AG04450 (cell line): ENCODE data around the gene PAQR4. TPM values are rescaled to one million over a fixed set of nuclear protein-coding genes. Genes with fewer than 3 reads are reported as not detected.
"Not testable (repeated sequence)": the region's sequence is repeated elsewhere in the genome, so short reads cannot be mapped to it uniquely, and the experiment has no call there.

Source experiments
- CTCF ChIA-PET: fragments of 300-600, 350-600 bp; formaldehyde crosslinking; extraction: SDS; loops from one replicate; lab custom pipeline; 2022; ENCODE audit warnings: antibody characterized with exemption, inconsistent platforms; lab: Charles Lee
- POLR2A ChIA-PET: fragments of 350-600 bp; formaldehyde crosslinking; extraction: SDS; loops from one replicate; lab custom pipeline; 2021; ENCODE audit warnings: antibody characterized with exemption, inconsistent platforms; lab: Yijun Ruan, JAX
- DNase-seq: peaks from one replicate; pipeline ENCODE4 v3.0.0-alpha.2; 2011; ENCODE audit warnings: low read depth, low spot score
- H3K27ac ChIP-seq: one replicate; pipeline ENCODE4 v1.5.1; 2012; ENCODE audit warnings: low read depth, low read length, control low read depth
- H3K27me3 ChIP-seq: one replicate; pipeline ENCODE4 v1.6.0; 2012; ENCODE audit warnings: low read length; ENCODE audit not compliant: control insufficient read depth, insufficient read depth
- H3K4me3 ChIP-seq: 2 replicates; pipeline ENCODE4 v1.5.1; 2011; ENCODE audit warnings: mild to moderate bottlenecking, low read depth, low read length, control low read depth
- H3K9me3 ChIP-seq: 2 replicates; pipeline ENCODE4 v1.5.1; 2012; ENCODE audit warnings: low read length; ENCODE audit not compliant: control insufficient read depth, insufficient read depth
- CTCF ChIP-seq: IDR thresholded peaks from 2 replicates; pipeline ENCODE4 v1.5.1; 2011; ENCODE audit warnings: low read depth, low read length, control low read depth, inconsistent platforms
- polyA plus RNA-seq: library from polyadenylated mRNA; depleted of rRNA; stranded (reverse); fragments of >200 nt; gene quantifications from 2 replicates; pipeline ENCODE4 v1.2.3, GENCODE V29; 2011

Gene PAQR4
- polyA plus RNA-seq, 1 experiment, result 1.2 TPM

GRCh38 chr16:2942045-2942444, 27.1 kb upstream of the PAQR4 start:
- no peak for TF ChIP-seq CTCF
- Histone ChIP-seq H3K27me3 (no peaks in the 10 kb centered on the region), H3K9me3 (no peaks in the 10 kb centered on the region; the same call in 1 of the 2 replicates), H3K27ac (no peak overlapping the region), H3K4me3 (no peak overlapping the region)
- ChIA-PET CTCF (interaction anchor here (0.6 to 5.3 kb wide), 4 partner anchors 14 to 28 kb away, joined by 3 to 29 read pairs (median 6); no protein-coding TSS in a partner anchor), POLR2A (no interaction called here)
- DNase-seq, result no peak

GRCh38 chr16:2943716-2944115, 25.4 kb upstream of the PAQR4 start:
- H3K27ac ChIP-seq, DNase-seq, H3K27me3 ChIP-seq, H3K9me3 ChIP-seq, H3K4me3 ChIP-seq, POLR2A ChIA-PET: not testable (repeated sequence)
- CTCF ChIA-PET, result interaction anchor here (0.7 to 5.3 kb wide), 2 partner anchors 16 to 63 kb away, joined by 5 to 29 read pairs; no protein-coding TSS in a partner anchor

GRCh38 chr16:2946649-2947048, 22.5 kb upstream of the PAQR4 start:
- no peak for TF ChIP-seq CTCF
- CTCF ChIA-PET, result interaction anchor here (0.9 to 5.3 kb wide), 2 partner anchors 19 to 20 kb away, joined by 3 to 29 read pairs; no protein-coding TSS in a partner anchor
- DNase-seq, result no peak
- POLR2A ChIA-PET, result no interaction called here
- H3K27me3 ChIP-seq, result no peaks in the 10 kb centered on the region
- no peak overlapping the region for H3K4me3 ChIP-seq
- H3K27ac ChIP-seq, result no peak overlapping the region
- no peaks in the 10 kb centered on the region; the same call in 1 of the 2 replicates for H3K9me3 ChIP-seq

- Histone ChIP-seq H3K4me3 (no peak overlapping the region), H3K9me3 (no peaks in the 10 kb centered on the region; the same call in 1 of the 2 replicates), H3K27ac (no peak overlapping the region), H3K27me3 (peaks cover 12% of the 10 kb centered on the region)
- POLR2A ChIA-PET, result no interaction called here
- CTCF ChIA-PET, result interaction anchor here (1.0 kb wide), 1 partner anchor 12 kb away, joined by 4 read pairs; no protein-coding TSS in a partner anchor
- DNase-seq, result no peak
- TF ChIP-seq CTCF, result no peak
These were observed 20.1 kb upstream of the PAQR4 start for GRCh38 chr16:2948807-2949704.

- Histone ChIP-seq H3K9me3 (no peaks in the 10 kb centered on the region; the same call in 1 of the 2 replicates), H3K4me3 (no peak overlapping the region), H3K27me3 (peaks cover 20% of the 10 kb centered on the region), H3K27ac (no peak overlapping the region)
- POLR2A ChIA-PET, result no interaction called here
- CTCF ChIA-PET, result interaction anchor here (0.8 to 3.7 kb wide), 2 partner anchors 12 to 22 kb away, joined by 3 to 17 read pairs; no protein-coding TSS in a partner anchor
- no peak for DNase-seq
- TF ChIP-seq CTCF, result no peak
These were observed 19.3 kb upstream of the PAQR4 start for GRCh38 chr16:2949705-2950352.
